ENCODE results near the gene SIK2. TPM values are rescaled to one million over a fixed set of nuclear protein-coding genes. Genes with fewer than 3 reads are reported as not detected.

Gene SIK2
- total RNA-seq, 1 donor from 2014 or later: 19.0 TPM

DNA sequence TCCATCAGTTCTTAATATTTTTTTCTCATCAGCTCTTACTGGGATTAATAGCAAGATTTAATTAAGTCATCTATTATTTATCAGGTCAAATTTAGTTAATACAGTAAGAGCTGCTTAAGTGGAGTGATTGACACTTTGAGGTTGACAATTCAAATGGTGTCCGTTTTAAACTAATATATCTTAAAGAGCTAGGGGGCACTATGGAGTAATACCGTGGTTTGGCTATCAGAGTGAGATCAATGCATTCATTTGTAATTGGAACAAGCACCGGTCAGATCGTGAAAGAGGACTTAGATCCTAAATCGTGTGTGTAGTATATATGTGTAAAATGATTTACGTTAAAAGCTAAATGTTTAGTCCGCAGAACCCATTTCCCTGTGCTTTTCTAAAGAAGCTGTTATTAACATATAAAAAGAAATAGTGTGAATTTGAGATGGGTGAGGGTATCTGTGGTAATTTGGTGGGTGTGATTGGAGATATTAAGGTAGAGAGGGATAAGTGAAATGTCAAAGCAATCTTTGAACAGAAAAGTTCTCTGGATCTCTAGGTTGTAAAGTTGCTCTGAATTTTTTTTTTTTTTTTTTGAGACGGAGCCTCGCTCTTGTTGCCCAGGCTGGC lies 2.3 kb downstream of the SIK2 start:
- H3K27me3 Mint-ChIP-seq (ENCODE audit: unreplicated experiment): no peaks in the 10 kb centered on the region
- no peak for DNase-seq (ENCODE audit: extremely low spot score, unreplicated experiment)
- peaks cover 27% of the 10 kb centered on the region for H3K4me1 Mint-ChIP-seq (ENCODE audit: unreplicated experiment)
- H3K4me3 Mint-ChIP-seq (ENCODE audit: unreplicated experiment): peak overlapping the region; percentile 45
- TF ChIP-seq, protein P1, sequence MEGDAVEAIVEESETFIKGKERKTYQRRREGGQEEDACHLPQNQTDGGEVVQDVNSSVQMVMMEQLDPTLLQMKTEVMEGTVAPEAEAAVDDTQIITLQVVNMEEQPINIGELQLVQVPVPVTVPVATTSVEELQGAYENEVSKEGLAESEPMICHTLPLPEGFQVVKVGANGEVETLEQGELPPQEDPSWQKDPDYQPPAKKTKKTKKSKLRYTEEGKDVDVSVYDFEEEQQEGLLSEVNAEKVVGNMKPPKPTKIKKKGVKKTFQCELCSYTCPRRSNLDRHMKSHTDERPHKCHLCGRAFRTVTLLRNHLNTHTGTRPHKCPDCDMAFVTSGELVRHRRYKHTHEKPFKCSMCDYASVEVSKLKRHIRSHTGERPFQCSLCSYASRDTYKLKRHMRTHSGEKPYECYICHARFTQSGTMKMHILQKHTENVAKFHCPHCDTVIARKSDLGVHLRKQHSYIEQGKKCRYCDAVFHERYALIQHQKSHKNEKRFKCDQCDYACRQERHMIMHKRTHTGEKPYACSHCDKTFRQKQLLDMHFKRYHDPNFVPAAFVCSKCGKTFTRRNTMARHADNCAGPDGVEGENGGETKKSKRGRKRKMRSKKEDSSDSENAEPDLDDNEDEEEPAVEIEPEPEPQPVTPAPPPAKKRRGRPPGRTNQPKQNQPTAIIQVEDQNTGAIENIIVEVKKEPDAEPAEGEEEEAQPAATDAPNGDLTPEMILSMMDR (IDR thresholded peaks at IDR 0.05): peak; percentile 71
- no peaks in the 10 kb centered on the region for H3K9me3 Mint-ChIP-seq (ENCODE audit: unreplicated experiment)
- H3K27ac Mint-ChIP-seq (ENCODE audit: unreplicated experiment): no peak overlapping the region
- peaks cover 2% of the 10 kb centered on the region for H3K36me3 Mint-ChIP-seq (ENCODE audit: unreplicated experiment)

DNA sequence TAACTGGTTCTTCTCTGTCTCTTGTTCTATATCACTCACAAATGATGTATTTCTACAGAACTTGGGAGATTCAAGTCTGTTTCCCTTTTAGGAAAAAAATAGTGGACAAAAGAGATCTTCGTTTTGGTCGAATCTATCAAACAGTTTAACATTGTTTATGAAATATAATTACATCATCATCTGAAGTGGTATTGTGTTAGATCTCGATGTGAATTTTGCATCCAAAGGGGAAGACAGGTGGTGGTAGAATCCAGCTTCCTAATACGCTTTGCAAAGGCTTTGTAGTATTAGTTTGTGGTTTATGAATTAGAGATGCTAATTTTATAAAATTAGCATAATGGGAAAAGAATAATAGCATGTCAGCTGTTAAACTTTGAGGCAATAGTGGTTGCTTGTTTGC lies 3.4 kb downstream of the SIK2 start:
- H3K36me3 Mint-ChIP-seq (ENCODE audit: unreplicated experiment): peaks cover 2% of the 10 kb centered on the region
- H3K27ac Mint-ChIP-seq (ENCODE audit: unreplicated experiment): no peak overlapping the region

DNA sequence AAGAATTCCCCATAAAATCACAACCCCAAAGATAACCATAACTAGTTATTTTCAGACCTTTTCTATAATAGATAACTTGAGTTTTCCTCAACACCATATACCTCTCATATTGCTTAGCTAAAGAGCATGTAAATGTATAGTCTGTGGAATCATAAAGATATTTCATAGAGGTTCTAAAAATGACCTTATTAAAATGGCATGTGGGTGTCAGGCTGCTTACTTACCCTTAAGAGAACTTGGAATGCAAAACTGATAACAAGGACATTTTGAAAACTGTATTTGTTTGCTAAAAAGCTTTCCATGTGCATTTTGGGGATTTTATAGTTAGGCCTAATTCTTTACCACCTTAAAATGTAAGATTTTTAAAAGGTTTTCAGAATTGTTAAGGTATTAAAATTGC lies 4.7 kb downstream of the SIK2 start:
- Mint-ChIP-seq H3K4me3 (ENCODE audit: unreplicated experiment) (no peak overlapping the region), H3K27ac (ENCODE audit: unreplicated experiment) (no peak overlapping the region), H3K36me3 (ENCODE audit: unreplicated experiment) (peaks cover 2% of the 10 kb centered on the region), H3K9me3 (ENCODE audit: unreplicated experiment) (no peaks in the 10 kb centered on the region), H3K4me1 (ENCODE audit: unreplicated experiment) (peaks cover 23% of the 10 kb centered on the region), H3K27me3 (ENCODE audit: unreplicated experiment) (no peaks in the 10 kb centered on the region)
- TF ChIP-seq, protein P1 (IDR thresholded peaks at IDR 0.05): no peak
- no peak for DNase-seq (ENCODE audit: extremely low spot score, unreplicated experiment)

More for the DNA sequence above, 3.4 kb downstream of the SIK2 start:
- TF ChIP-seq, protein P1 (IDR thresholded peaks at IDR 0.05): no peak
- Mint-ChIP-seq H3K9me3 (ENCODE audit: unreplicated experiment) (no peaks in the 10 kb centered on the region), H3K4me3 (ENCODE audit: unreplicated experiment) (no peak overlapping the region), H3K4me1 (ENCODE audit: unreplicated experiment) (peaks cover 27% of the 10 kb centered on the region), H3K27me3 (ENCODE audit: unreplicated experiment) (no peaks in the 10 kb centered on the region)
- DNase-seq (ENCODE audit: extremely low spot score, unreplicated experiment): no peak

DNA sequence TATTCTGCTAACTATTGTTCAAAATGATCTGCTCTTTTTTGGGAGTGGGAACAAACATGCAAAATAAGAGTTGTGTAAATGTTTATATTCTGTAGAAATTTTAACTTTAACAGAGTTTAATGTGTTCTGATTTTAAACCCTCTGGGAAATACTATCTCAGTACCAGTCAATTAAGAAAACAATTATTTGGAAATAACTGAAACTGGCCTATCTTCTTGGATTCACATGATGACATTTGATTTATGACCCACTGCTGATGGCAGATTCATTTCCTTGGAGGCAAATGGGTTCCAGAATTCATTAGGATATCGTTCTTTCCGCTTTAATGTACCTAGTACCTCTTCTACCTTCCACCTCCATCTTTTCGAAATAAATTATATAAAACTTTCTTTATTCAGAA lies 5.5 kb downstream of the SIK2 start:
- H3K9me3 Mint-ChIP-seq (ENCODE audit: unreplicated experiment): no peaks in the 10 kb centered on the region
- H3K27ac Mint-ChIP-seq (ENCODE audit: unreplicated experiment): no peak overlapping the region
- peaks cover 26% of the 10 kb centered on the region for H3K4me1 Mint-ChIP-seq (ENCODE audit: unreplicated experiment)
- TF ChIP-seq, protein P1 (IDR thresholded peaks at IDR 0.05): no peak
- H3K27me3 Mint-ChIP-seq (ENCODE audit: unreplicated experiment): no peaks in the 10 kb centered on the region
- no peak for DNase-seq (ENCODE audit: extremely low spot score, unreplicated experiment)
- H3K4me3 Mint-ChIP-seq (ENCODE audit: unreplicated experiment): no peak overlapping the region
- H3K36me3 Mint-ChIP-seq (ENCODE audit: unreplicated experiment): peaks cover 2% of the 10 kb centered on the region

DNA sequence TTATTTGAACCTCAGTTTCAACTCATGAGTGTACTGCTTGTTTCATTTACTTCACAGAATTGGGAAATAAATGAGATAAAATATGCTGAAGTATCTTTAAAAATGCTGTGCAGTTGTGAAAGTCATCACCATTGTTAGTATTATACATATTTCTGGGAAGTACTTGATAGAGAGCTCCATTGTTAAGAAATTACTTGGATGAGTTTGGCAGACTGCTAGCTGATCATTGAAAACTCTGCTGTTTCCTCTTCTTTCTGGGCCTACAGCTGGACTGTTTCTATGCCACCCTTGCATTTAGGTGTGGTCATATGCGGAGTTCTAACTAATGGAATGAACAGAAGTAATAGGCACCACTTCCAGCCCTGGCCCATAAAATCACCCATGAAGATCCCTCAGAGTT lies 10.0 kb downstream of the SIK2 start:
- no peaks in the 10 kb centered on the region for H3K9me3 Mint-ChIP-seq (ENCODE audit: unreplicated experiment)
- TF ChIP-seq, protein P1 (IDR thresholded peaks at IDR 0.05): no peak
- no peak overlapping the region for H3K4me3 Mint-ChIP-seq (ENCODE audit: unreplicated experiment)
- H3K27me3 Mint-ChIP-seq (ENCODE audit: unreplicated experiment): no peaks in the 10 kb centered on the region
- peaks cover 5% of the 10 kb centered on the region for H3K4me1 Mint-ChIP-seq (ENCODE audit: unreplicated experiment)
- peak overlapping the region; percentile 23 for H3K27ac Mint-ChIP-seq (ENCODE audit: unreplicated experiment)
- H3K36me3 Mint-ChIP-seq (ENCODE audit: unreplicated experiment): peaks cover 10% of the 10 kb centered on the region
- DNase-seq (ENCODE audit: extremely low spot score, unreplicated experiment): no peak
